HG02970 (cell line): ENCODE measurements around the gene PIGU.

Source experiments
- ATAC-seq: cut with Tn5 transposase; IDR thresholded peaks from one replicate; pipeline ENCODE4 v1.9.1; 2021; ENCODE audit warnings: mild to moderate bottlenecking, moderate library complexity, moderate number of reproducible peaks; ENCODE audit not compliant: unreplicated experiment, low FRiP score

PIGU gene

DNA sequence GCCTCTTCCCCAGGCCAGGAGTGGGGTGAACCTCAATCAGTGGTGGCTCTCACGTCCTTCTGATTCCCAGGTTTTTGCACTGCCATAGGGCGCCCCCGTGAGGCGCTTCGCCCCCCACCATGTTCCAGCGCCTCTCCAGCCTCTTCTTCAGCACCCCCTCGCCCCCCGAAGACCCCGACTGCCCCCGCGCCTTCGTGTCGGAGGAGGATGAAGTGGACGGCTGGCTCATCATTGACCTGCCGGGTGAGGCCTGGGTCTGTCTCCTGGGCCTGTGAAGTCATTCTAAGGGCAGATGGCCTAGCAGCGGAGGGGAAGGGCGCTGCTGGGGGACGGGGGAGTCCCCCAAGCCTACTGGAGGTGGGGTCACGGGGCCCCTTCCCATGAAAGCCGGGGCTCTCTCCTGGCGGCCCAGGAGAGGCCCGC, 31.7 kb upstream of the PIGU start:
- peak; percentile 4 for ATAC-seq

DNA sequence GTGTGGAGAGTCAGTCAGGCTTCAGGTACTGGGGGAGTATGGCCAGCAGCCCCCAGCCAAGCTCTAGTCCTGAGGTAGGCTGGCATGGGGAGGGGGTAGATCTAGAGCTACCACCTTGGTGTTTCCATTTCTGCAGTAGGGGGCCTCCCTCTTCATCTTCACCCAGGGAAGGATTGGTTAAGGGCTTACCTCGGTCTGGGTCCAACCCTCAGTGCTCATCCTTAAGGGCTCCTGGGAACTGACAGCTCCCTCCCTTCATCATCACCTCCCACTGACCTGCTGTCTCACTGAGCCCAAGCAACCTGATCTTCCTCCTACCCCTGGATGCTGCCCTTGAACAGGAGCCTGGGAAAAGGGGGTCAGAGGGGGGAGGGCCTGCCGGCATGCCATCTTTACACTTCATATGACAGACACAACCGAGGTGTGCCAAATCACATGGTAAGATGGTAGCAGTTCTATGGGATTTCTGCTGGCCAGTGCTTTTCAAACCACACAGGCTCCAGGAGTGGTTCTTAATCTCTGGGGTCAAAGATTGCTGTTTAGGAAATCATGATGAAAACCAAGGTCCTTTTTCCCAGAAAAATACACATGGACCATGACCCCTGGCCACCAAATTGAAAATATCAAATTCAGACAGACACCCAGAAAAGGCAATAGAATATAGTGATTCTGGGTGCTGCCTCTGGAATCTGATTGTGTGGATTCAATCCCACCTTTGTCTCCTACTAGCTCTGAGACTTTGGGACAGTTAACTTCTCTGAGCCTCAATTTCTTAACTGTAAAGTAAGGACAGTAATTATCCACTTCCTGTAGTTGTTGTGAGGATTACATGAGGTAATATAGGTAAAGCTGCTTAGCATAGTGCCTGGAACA, 30.3 kb upstream of the PIGU start:
- no peak for ATAC-seq

DNA sequence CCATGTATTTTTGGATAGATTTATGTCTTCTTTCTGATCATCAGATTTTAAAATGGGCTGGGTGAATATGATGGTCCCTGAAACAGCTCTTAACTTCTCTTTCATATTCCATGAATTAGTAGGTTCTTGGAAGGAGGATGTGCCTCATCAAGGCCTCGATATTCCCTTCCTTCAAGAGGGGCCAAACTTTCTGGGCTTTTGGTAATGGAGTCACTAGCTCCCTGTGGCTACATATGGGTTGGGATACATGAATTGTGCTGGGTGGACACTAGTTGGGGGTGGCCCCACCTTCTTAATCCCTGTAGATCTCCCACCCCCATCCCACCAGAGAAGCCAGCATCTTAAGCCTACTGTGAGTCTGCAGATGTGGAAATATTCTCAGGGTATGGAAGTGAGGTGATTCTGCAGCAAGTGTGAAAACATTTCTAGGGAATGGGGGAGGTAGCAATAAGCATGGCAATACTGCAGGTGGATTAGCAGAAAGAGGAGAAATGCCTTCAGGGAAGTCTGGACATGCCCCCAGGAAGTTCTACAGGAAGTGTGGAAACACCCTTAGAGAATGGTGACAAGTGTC, 29.5 kb upstream of the PIGU start:
- no peak for ATAC-seq

DNA sequence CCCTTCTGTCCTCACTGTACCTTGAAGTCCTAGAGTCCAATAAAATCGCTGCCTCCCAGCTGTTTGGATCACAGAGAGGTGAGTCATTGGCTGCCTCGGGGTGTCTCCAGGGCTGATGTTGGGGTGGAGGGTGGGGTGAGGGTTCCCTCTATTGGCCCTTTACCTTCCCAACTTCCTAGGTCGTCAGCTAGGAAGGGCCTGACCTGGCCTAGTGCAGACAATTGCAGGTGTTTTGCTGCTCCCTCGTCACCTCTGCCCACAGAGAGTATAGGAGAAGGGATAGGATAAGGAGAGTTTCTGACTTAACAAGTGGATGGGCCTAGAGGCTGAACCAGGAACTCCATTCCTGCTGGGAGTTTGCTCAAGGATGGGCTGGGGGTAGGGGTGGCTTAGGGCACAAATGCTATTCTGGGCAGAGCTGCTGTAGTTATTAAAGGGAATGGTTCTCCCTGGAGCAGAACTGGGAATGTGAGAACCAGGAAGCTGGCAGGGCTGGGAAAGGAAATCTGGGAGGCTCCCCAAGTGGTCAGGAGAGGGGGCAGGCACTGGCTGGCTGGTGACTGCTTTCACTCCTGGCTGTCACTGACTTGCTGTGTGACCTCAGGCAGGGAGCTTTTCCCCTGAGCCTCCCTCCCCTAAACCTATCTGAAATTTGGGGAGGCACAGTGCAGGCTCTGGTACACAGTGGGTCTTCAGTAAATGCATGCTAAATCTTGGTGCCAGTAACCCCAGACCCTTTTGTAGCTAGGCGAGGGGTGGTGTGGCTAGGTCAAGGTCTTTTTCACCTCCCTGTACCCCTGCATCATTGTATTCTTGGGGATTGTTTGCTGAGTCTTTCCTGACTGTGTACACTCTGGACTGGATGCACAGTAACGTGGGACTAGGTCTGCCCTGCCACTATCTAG, 28.8 kb upstream of the PIGU start:
- ATAC-seq = no peak

DNA sequence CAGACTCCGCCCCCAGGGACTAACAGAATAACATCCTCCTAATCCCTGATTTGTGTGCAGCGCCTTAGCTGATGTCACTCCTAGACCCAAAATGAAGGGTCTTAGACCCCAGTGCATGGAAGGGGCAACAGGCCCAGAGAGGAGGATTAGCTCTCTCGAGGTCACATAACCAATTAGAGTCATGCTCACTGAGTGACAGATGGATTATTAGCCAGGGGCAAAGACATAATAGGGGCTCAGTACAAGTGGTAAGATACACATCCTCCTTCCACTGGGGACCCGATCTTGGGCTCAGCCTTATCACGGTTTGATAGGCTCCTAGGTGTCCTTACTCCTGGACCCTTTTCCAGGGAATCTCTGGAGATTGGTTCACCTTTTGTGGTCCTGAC, 28.1 kb upstream of the PIGU start:
- ATAC-seq = no peak

DNA sequence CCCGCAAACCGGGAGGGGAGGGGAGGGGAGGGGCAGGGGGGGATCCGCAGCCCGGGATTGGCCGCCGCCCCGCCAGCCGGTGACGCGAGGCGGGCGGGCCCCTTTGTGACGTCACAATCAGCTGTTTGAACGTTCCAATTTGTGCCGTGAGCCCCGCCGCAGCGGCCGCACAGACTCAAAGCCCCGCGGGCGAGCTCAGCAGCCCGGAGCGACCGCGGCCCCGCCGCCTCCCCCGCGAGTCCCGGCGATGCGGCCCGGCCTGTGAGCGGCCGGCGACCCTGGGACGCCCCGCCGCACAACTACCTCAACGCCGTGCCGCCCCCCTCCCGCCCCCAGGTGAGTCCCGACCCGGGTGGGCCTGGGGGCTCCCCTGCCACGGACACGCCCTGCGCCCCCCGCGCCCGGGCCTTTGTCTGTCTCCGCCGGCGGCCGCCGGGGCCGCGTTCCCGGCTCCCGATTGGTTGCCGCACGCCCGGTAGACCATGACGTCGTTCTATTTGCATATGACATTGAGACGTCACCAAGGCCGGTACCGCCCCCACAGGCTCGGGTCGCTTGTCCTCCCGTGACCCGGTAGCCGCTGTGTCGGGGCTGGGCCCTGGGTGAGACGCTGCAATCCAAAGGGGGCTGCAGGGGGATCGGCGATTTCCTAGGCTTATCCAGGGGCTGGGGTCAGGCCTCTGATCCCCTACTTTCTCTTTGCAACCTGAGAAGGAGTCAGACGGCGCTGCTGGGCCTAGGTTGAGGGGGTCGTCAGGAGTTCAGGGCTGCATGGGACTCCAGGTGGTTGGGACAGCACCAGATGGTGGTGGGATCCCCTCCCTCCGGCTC, 27.5 kb upstream of the PIGU start, which contains the start of gene TP53INP2:
Gene TP53INP2 (plus strand): TSS at position 168 of the 831 bp plus-strand sequence. CDS start 4,396 bp downstream, outside the sequence.
- peak; percentile 39 for ATAC-seq

DNA sequence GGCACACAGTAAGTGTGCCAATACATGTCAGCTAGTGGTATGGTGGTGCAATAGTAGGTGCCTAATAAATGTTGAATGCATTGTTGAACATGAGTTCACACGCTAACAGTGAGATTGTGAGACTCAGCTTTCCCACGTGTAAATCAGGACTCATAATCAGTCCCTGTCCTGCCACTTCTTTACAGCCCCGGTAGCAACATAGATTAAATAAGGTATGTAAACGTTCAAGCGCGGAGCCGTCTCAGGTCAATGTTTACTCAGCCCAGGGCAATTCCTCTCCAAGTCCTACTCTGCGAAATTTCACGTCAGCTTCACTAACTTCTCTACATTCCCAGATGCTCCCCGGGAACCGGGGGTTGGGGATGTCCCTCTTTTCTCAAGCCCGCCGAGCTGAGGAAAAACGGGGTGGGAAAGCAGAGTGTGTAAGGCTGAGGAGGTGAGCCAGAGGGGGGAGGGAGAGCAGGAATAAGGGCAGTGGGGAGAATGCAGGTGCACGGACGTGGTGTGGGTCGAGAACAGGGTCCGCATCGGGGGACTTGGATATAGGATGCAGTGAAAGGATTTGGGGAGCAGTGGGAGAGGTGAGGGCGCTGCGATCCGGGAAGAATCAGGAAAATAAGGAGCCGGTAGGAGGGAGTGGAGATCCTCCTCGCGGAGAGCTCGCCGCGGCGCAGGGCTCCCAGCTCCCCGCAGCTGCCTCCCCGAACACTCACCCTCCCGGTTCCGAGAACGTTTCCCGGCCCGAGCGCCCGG, 26.7 kb upstream of the PIGU start:
- ATAC-seq = no peak

DNA sequence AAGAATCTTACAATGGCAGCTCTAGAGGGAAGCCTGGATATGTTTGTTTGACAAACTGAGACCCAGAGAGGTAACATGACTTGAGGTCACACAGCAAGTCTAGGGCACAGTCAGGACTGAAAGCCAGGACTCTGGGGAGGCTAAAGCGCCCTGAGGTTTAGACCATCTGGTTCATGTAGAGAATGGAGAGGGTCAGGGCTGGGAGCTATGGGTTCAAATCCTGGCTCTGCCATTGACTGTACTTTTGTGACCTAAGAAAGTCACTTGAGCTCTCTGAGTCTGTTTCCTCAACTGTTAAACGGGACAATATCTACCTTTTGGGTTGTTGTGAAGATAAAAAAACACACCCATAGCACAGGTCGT, 26.1 kb upstream of the PIGU start:
- no peak for ATAC-seq

DNA sequence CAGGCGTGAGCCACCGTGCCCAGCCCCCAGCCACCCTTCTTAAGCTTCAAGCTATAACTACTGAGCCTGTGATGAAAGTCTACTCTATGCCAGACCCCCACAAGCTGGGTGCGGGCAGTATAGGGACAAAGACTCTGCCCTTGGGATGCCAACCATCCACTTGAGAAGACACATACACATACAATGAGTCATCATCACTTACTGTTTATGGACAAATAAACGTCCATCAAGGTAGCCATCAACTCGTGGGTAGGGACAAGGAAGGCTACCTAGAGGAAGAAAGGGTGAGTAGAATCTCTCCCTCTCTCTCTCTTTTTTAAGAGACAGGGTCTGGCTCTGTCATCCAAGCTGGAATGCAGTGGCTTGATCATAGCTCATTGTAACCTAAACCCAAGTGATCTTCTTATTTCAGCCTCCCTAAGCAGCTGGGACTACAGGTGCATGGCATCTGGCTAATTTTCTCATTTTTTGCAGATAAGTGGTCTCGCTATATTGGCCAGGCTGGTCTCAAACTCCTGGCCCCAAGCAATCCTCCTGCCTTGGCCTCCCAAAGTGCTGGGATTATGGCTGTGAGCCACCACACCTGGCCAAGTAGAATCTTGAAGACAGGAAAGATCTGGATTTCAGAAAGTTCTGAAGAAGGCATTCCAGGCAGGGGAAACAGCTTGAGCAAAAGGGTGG, 24.7 kb upstream of the PIGU start:
- ATAC-seq = no peak

DNA sequence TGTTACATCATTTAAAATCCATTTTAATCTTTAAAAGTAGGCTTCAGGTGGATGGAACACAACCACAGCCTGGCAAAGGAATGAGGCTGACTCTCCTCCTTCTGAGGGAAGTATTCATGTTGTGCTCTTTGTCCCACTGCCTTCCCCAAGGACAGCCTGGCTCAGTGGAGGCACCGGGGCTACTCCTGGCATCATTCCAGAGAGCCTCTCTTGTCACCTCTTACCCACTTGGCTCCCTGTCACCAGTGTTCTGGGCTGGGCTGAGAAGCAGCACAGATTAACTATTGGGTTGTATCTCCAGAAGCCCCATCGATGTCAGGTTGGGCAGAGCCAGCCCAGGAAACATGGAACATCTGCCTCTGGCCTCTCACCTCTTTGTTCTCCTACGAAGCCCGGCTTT, 16.5 kb upstream of the PIGU start:
- no peak for ATAC-seq

DNA sequence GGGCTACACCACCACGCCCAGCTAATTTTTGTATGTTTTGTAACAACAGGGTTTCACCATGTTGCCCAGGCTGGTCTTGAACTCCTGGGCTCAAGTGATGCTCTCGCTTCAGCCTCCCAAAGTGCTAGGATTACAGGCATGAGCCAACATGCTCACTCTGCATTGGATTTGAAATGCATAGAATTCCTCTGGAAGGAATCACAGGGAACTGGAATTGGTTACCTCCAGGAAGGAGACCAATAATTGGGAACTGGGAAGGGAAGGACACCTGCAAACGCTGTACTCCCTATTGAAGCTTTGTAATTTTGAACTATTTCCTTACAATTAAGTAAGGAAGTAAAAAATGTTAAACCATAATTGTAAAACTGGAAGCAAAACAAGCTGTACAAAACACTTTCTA, 14.9 kb upstream of the PIGU start:
- no peak for ATAC-seq

DNA sequence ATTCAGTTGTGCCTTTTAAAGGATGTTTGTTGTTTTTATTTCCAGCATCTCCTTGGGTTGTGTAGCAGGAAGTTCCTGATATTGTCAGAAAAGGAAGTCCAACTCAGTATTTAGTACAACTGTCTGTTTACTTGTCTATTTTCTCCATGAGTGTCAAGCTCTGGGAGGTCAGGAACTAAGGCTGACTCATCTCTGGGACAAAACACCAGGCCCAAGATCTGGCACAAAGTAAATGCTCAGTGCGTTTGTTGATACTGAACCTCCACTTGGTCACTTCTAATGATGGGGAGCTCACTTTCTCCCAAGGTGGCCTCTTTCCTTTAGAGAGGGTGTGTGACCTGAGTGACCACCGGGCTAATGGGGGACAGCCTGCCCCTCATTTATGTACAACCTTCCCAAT, 12.6 kb upstream of the PIGU start:
- no peak for ATAC-seq

DNA sequence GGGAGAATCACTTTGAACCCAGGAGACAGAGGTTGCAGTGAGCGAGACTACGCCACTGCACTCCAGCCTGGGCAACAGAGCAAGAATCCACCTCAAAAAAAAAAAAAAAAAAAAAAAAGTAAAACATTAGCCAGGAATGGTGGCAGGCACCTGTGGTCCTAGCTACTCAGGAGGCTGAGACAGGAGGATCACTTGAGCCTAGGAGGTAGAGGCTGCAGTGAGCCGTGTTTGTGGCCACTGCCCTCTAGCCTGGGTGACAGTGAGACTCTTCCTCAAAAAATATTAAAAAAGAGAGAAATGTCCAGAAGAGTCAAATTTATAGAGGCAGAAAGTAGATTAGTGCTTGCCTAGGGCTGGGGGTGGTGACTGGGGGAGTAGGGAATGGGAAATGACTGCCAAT, 6.8 kb upstream of the PIGU start:
- ATAC-seq = no peak

DNA sequence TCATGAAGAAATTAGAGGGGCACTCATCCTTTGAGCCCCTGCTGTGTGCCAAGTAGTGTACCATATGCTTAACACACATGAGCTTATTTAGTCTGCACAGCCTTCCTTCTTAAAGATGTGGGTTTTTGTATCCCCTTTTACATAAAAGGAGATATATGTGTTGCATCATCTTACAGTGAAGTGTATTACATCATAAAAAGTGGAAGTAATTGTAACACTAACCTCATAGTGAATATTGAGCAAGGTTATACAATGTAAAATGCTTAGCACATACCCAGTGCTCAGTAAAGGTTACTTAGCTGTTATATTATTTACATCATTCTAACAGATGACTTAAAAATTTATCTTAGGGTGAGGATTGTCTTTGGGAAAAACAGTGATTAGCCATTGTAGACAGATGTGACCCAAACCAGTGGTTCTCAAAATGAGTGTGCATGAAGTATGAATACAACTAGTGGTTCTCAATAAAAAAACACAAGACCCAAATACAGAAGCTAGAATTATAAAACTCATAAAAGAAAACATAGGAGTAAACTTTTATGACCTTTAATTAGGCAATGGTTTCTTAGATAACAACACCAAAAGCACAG, 3.8 kb upstream of the PIGU start:
- ATAC-seq = no peak

DNA sequence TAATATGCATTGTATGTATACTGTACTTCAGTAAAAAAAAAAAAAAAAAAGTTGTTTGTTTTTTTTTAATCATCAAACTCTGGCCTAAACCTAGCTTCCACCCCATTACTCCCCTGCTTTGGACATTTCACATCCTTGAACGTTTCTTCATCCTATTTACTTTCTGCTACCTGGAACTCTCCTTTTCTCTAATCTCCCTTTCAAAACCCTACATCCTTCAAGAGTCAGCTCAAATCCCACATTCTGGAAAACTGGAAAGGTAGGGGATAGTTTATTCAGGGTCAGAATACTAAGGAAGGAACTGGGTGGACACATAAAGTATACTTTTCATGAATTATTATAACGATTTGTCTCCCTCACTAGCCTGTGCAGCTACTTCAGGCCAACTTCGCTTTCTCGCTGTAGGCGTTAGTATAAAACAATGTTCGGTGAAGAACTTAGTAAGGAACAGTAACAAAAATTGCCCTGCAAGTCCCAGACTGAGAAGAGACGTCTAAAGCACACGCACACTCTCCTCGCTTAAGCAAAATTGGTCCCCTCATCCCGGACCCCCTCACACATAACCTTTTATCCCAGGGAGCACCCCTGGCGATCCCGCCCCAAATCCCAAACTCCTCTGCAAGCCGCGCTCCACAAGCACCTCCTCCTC, 775 bp downstream of the PIGU start:
- ATAC-seq = no peak

DNA sequence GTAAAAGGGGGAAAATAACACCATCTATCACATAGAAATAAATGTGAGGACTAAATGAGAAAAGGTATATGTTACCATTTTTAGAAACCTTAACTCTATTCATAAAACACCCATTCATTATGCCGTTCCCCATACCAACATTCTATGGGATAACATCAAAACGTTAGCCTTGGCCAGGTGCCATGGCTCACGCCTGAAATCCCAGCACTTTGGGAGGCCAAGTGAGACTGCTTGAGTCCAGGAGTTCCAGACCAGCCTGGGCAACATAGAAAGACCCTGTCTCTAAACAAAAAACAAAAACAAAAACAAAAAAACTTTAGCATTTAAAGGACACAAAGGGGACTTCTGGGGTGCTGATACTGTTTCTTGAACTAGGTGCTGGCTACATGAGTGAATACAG, 1.3 kb downstream of the PIGU start:
- ATAC-seq = no peak

DNA sequence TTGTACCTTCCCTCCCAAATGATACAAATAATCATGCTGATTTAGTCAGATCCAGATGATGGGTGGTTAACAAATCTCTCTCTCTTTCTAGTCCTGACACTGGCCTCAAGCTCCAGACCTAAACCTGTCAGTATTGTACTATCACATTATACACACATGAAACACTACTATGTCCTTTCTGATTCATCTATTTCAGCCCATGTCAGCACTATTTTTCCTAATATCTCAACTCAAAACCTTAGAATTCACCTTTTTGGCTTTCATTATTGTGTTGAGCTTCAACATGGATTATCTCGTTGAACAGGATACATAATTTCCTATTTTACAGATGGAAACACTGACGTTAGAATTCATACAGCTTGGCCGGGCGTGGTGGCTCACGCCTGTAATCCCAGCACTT, 3.5 kb downstream of the PIGU start:
- no peak for ATAC-seq

DNA sequence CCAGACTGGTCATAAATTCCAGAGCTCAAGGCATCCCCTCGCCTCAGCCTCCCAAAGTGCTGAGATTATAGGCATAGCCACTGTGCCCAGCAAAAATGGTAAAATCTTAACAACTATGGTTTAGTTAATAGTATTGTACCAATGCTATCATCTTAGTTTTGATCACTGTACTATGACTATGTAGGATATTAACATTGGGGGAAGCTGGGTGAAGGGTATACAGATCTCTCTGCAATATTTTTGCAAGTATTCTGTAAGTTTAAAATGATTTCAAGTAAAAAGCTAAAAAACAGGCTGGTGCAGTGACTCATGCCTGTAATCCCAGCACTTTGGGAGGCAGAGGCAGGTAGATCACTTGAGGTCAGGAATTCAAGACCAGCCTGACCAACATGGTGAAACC, 7.8 kb downstream of the PIGU start:
- ATAC-seq = no peak
